Neuronal stem cell (in vitro differentiated cells): Measurements from ENCODE around the gene PHF12.
"Not testable (repeated sequence)": the region's sequence is repeated elsewhere in the genome, so short reads cannot be mapped to it uniquely, and the experiment has no call there.

Experiments used
- DNase-seq: peaks from one replicate; pipeline ENCODE4 v3.0.0-alpha.2; 2013; ENCODE audit warnings: low spot score
- H2AFZ ChIP-seq: one replicate; pipeline ENCODE4 v1.6.1; 2013; ENCODE audit warnings: mild to moderate bottlenecking, low read length, inconsistent platforms
- H2AK5ac ChIP-seq: 2 replicates; pipeline ENCODE4 v1.6.1; 2013; ENCODE audit warnings: low read depth, mild to moderate bottlenecking, inconsistent platforms, low read length, moderate library complexity, mixed read lengths
- H2BK120ac ChIP-seq: 2 replicates; pipeline ENCODE4 v1.6.1; 2013; ENCODE audit warnings: low read depth, mild to moderate bottlenecking, inconsistent platforms, low read length, moderate library complexity, mixed read lengths
- H2BK12ac ChIP-seq: one replicate; pipeline ENCODE4 v1.6.1; 2013; ENCODE audit warnings: low read length, inconsistent platforms
- H2BK15ac ChIP-seq: 2 replicates; pipeline ENCODE4 v1.6.1; 2013; ENCODE audit warnings: mild to moderate bottlenecking, low read length, inconsistent platforms, mixed read lengths
- H2BK5ac ChIP-seq: one replicate; pipeline ENCODE4 v1.6.1; 2013; ENCODE audit warnings: inconsistent platforms, mild to moderate bottlenecking, low read length, moderate library complexity
- H3K14ac ChIP-seq: one replicate; pipeline ENCODE4 v1.6.1; 2013; ENCODE audit warnings: low read length, inconsistent platforms
- H3K18ac ChIP-seq: 2 replicates; pipeline ENCODE4 v1.6.1; 2013; ENCODE audit warnings: low read length, inconsistent platforms
- H3K23ac ChIP-seq: 2 replicates; pipeline ENCODE4 v1.6.1; 2013; ENCODE audit warnings: low read depth, mild to moderate bottlenecking, mixed read lengths, low read length, inconsistent platforms; ENCODE audit not compliant: poor library complexity
- H3K27ac ChIP-seq: replicated peaks from 3 replicates; pipeline ENCODE4 v1.5.1; 2013; ENCODE audit warnings: low read length, inconsistent platforms
- H3K27me3 ChIP-seq, 3 experiments: 2 replicates each; pipeline ENCODE4 v1.6.1; 2013; ENCODE audit warnings: low read length in 3 of 3, mild to moderate bottlenecking in 2 of 3, inconsistent platforms in 1 of 3, low read depth in 1 of 3, mixed read lengths in 1 of 3, moderate library complexity in 1 of 3; ENCODE audit not compliant: control insufficient read depth in 3 of 3, insufficient read depth in 3 of 3
- H3K36me3 ChIP-seq, 2 donors: replicated peaks in 1 of 2; 2 replicates each; pipeline ENCODE4 v1.6.1; 2013; ENCODE audit warnings: low read length in 2 of 2; ENCODE audit not compliant: control insufficient read depth in 2 of 2, insufficient read depth in 2 of 2
- H3K4ac ChIP-seq: 2 replicates; pipeline ENCODE4 v1.6.1; 2013; ENCODE audit warnings: inconsistent platforms, mild to moderate bottlenecking, low read length, moderate library complexity
- H3K4me1 ChIP-seq, 2 donors: 1 replicate in 1 of 2; 2 replicates in 1 of 2; pipeline ENCODE4 v1.6.1; 2013; ENCODE audit warnings: low read length in 2 of 2, low read depth in 1 of 2; ENCODE audit not compliant: control insufficient read depth in 2 of 2, insufficient read depth in 1 of 2
- H3K4me2 ChIP-seq: one replicate; pipeline ENCODE4 v1.6.1; 2013; ENCODE audit warnings: mild to moderate bottlenecking, low read length, inconsistent platforms; ENCODE audit not compliant: insufficient read depth, poor library complexity, severe bottlenecking
- H3K4me3 ChIP-seq, 2 donors: 2 replicates each; pipeline ENCODE4 v1.5.1; 2013; ENCODE audit warnings: low read length in 2 of 2, mild to moderate bottlenecking in 2 of 2, inconsistent platforms in 1 of 2, moderate library complexity in 1 of 2
- H3K79me1 ChIP-seq: one replicate; pipeline ENCODE4 v1.6.1; 2013; ENCODE audit warnings: low read depth, mild to moderate bottlenecking, inconsistent platforms, low read length, moderate library complexity
- H3K9ac ChIP-seq: one replicate; pipeline ENCODE4 v1.6.1; 2013; ENCODE audit warnings: mild to moderate bottlenecking, low read depth, low read length, inconsistent platforms; ENCODE audit not compliant: poor library complexity
- H3K9me3 ChIP-seq, 2 donors: replicated peaks in 1 of 2; 2 replicates each; pipeline versions ENCODE3 to v1.6.1; 2013; ENCODE audit warnings: low read length in 2 of 2, mild to moderate bottlenecking in 2 of 2, inconsistent platforms in 1 of 2, low read depth in 1 of 2, mixed read lengths in 1 of 2, moderate library complexity in 1 of 2; ENCODE audit not compliant: control insufficient read depth in 2 of 2, insufficient read depth in 1 of 2
- H4K8ac ChIP-seq: one replicate; pipeline ENCODE4 v1.6.1; 2013; ENCODE audit warnings: low read depth, mild to moderate bottlenecking, inconsistent platforms, low read length, moderate library complexity
- H4K91ac ChIP-seq: one replicate; pipeline ENCODE4 v1.6.1; 2013; ENCODE audit warnings: low read length, low read depth, mild to moderate bottlenecking, inconsistent platforms; ENCODE audit not compliant: poor library complexity
- WGBS, 2 donors: extraction: QIAGEN DNeasy Blood & Tissue Kit; methylation state at CpG; one replicate each; pipeline ENCODE4 v1.1.7; 2013; ENCODE audit warnings: missing lambda C conversion rate in 2 of 2, mixed read lengths in 1 of 2; ENCODE audit not compliant: insufficient read length in 2 of 2, insufficient replicate concordance in 1 of 2; ENCODE audit errors: extremely low coverage in 2 of 2; 5-methylcytosine and 5-hydroxymethylcytosine counted together

PHF12 gene

GRCh38 chr17:28935744-28936460 lies 15.4 kb downstream of the PHF12 start:
- H3K14ac ChIP-seq, result no peak overlapping the region
- no CpG with 5 or more reads among the region's 8 CpGs for WGBS, 2 donors
- no peak overlapping the region for H3K4ac ChIP-seq
- H3K4me3 ChIP-seq, result no peak overlapping the region
- no peaks in the 10 kb centered on the region for H3K79me1 ChIP-seq
- peaks cover 0 to 72% of the 10 kb centered on the region in 2 donors for H3K36me3 ChIP-seq
- H3K23ac ChIP-seq, result no peak overlapping the region
- H2BK120ac ChIP-seq, result no peak overlapping the region
- H4K8ac ChIP-seq, result no peak overlapping the region
- H3K18ac ChIP-seq, result no peak overlapping the region
- H3K9me3 ChIP-seq, result no peaks in the 10 kb centered on the region
- H3K4me1 ChIP-seq, result peaks cover 25 to 39% of the 10 kb centered on the region in 2 donors
- no peak overlapping the region for H2BK12ac ChIP-seq
- H3K9ac ChIP-seq, result no peak overlapping the region
- DNase-seq, result no peak
- H4K91ac ChIP-seq, result no peak overlapping the region
- no peaks in the 10 kb centered on the region for H3K27me3 ChIP-seq
- H2AFZ ChIP-seq, result no peak overlapping the region
- H2BK5ac ChIP-seq, result no peak overlapping the region
- H3K4me2 ChIP-seq, result no peak overlapping the region
- no peak overlapping the region for H2AK5ac ChIP-seq
- no peak overlapping the region for H2BK15ac ChIP-seq
- no peak overlapping the region for H3K27ac ChIP-seq

DNA sequence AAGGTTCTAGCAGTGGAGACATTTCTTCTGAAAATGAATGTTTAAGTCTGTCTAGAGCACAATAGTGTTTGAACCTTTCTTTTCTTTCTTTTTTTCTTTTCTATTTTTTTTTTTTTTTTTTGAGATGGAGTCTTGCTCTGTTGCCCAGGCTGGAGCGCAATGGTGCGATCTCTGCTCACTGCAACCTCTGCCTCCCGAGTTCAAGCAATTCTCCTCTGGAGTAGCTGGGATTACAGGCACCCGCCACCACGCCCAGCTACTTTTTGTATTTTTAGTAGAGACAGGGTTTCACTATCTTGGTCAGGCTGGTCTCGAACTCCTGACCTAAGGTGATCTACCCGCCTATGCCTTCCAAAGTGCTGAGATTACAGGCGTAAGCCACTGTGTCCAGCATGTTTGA lies 16.8 kb downstream of the PHF12 start:
- H2AFZ ChIP-seq, H4K91ac ChIP-seq, H4K8ac ChIP-seq, H3K23ac ChIP-seq, H3K4me3 ChIP-seq, DNase-seq, H2BK5ac ChIP-seq, H3K9ac ChIP-seq, H2BK12ac ChIP-seq, H3K27ac ChIP-seq, H3K4me2 ChIP-seq, H2BK15ac ChIP-seq, H3K14ac ChIP-seq, H3K79me1 ChIP-seq, H3K18ac ChIP-seq, H3K9me3 ChIP-seq, H2BK120ac ChIP-seq, H3K4ac ChIP-seq, H2AK5ac ChIP-seq, H3K27me3 ChIP-seq: not testable (repeated sequence)
- Histone ChIP-seq H3K36me3 (peaks cover 0 to 76% of the 10 kb centered on the region in 2 donors), H3K4me1 (peaks cover 15 to 26% of the 10 kb centered on the region in 2 donors)
- WGBS, 2 donors, result no CpG with 5 or more reads among the region's 8 CpGs

DNA sequence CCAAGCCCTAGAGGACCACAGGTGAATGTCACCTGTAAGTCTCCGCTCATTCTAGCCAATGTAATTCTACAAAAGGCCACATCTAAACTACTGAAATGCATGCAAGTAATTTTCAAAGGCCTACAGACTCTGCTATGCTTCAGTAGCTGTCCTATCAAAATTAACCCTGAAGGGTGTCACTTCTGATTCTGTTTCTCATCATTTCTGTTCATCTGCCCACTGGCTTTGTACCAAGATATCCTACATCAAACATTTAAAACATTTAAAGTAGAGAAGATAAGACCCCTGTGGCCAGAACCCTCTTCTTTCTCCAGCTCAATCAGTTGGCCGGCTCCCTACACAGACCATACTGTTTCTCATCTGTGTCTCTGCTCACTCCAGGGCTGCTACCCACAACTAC lies 21.5 kb downstream of the PHF12 start:
- no peak for DNase-seq
- H3K23ac ChIP-seq, result no peak overlapping the region
- no CpG with 5 or more reads among the region's 2 CpGs for WGBS, 2 donors
- no peak overlapping the region for H2BK5ac ChIP-seq
- H3K79me1 ChIP-seq, result no peaks in the 10 kb centered on the region
- no peaks in the 10 kb centered on the region for H3K9me3 ChIP-seq
- no peak overlapping the region for H3K27ac ChIP-seq
- no peaks in the 10 kb centered on the region for H3K27me3 ChIP-seq
- H3K36me3 ChIP-seq, result peaks cover 9 to 77% of the 10 kb centered on the region in 2 donors
- no peak overlapping the region for H2BK12ac ChIP-seq
- H3K4me3 ChIP-seq, result no peak overlapping the region
- H3K4me1 ChIP-seq, result no peaks in the 10 kb centered on the region
- no peak overlapping the region for H4K8ac ChIP-seq
- H3K4ac ChIP-seq, result no peak overlapping the region
- no peak overlapping the region for H2AFZ ChIP-seq
- H3K9ac ChIP-seq, result no peak overlapping the region
- H3K14ac ChIP-seq, result no peak overlapping the region
- no peak overlapping the region for H4K91ac ChIP-seq
- H2BK120ac ChIP-seq, result no peak overlapping the region
- no peak overlapping the region for H3K18ac ChIP-seq
- H3K4me2 ChIP-seq, result no peak overlapping the region
- no peak overlapping the region for H2AK5ac ChIP-seq
- H2BK15ac ChIP-seq, result no peak overlapping the region

GRCh38 chr17:28928061-28928460 lies 23.3 kb downstream of the PHF12 start:
- H2BK12ac ChIP-seq, result no peak overlapping the region
- H2BK15ac ChIP-seq, result no peak overlapping the region
- H3K4me2 ChIP-seq, result no peak overlapping the region
- H3K4me1 ChIP-seq, result no peaks in the 10 kb centered on the region
- no peak overlapping the region for H3K27ac ChIP-seq
- peaks cover 13 to 79% of the 10 kb centered on the region in 2 donors for H3K36me3 ChIP-seq
- no peak overlapping the region for H2AK5ac ChIP-seq
- no peak for DNase-seq
- no peak overlapping the region for H2BK5ac ChIP-seq
- no peaks in the 10 kb centered on the region for H3K27me3 ChIP-seq
- no peak overlapping the region for H4K91ac ChIP-seq
- H3K9me3 ChIP-seq, result no peaks in the 10 kb centered on the region
- WGBS, 2 donors, result no CpG with 5 or more reads among the region's 2 CpGs
- H2BK120ac ChIP-seq, result no peak overlapping the region
- no peak overlapping the region for H3K23ac ChIP-seq
- H3K79me1 ChIP-seq, result no peaks in the 10 kb centered on the region
- H3K4me3 ChIP-seq, result no peak overlapping the region
- H2AFZ ChIP-seq, result no peak overlapping the region
- no peak overlapping the region for H3K9ac ChIP-seq
- no peak overlapping the region for H3K14ac ChIP-seq
- no peak overlapping the region for H4K8ac ChIP-seq
- no peak overlapping the region for H3K18ac ChIP-seq
- H3K4ac ChIP-seq, result no peak overlapping the region
